ENCODE measurements around the gene CPVL.

GRCh38 chr7:29090836-29091601 lies 55.3 kb downstream of the CPVL start:
- TF ChIP-seq, protein P1, sequence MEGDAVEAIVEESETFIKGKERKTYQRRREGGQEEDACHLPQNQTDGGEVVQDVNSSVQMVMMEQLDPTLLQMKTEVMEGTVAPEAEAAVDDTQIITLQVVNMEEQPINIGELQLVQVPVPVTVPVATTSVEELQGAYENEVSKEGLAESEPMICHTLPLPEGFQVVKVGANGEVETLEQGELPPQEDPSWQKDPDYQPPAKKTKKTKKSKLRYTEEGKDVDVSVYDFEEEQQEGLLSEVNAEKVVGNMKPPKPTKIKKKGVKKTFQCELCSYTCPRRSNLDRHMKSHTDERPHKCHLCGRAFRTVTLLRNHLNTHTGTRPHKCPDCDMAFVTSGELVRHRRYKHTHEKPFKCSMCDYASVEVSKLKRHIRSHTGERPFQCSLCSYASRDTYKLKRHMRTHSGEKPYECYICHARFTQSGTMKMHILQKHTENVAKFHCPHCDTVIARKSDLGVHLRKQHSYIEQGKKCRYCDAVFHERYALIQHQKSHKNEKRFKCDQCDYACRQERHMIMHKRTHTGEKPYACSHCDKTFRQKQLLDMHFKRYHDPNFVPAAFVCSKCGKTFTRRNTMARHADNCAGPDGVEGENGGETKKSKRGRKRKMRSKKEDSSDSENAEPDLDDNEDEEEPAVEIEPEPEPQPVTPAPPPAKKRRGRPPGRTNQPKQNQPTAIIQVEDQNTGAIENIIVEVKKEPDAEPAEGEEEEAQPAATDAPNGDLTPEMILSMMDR (IDR thresholded peaks at IDR 0.05): no peak
- TF ChIP-seq POLR2A (IDR thresholded peaks at IDR 0.05): no peak

Measured in breast epithelium (tissue), 3 donors.